ENCODE data around the gene SCN4A. TPM values are rescaled to one million over a fixed set of nuclear protein-coding genes. Genes with fewer than 3 reads are reported as not detected.

SCN4A gene
- total RNA-seq, 2 donors from 2014 or later = 0.32 to 0.37 TPM

DNA sequence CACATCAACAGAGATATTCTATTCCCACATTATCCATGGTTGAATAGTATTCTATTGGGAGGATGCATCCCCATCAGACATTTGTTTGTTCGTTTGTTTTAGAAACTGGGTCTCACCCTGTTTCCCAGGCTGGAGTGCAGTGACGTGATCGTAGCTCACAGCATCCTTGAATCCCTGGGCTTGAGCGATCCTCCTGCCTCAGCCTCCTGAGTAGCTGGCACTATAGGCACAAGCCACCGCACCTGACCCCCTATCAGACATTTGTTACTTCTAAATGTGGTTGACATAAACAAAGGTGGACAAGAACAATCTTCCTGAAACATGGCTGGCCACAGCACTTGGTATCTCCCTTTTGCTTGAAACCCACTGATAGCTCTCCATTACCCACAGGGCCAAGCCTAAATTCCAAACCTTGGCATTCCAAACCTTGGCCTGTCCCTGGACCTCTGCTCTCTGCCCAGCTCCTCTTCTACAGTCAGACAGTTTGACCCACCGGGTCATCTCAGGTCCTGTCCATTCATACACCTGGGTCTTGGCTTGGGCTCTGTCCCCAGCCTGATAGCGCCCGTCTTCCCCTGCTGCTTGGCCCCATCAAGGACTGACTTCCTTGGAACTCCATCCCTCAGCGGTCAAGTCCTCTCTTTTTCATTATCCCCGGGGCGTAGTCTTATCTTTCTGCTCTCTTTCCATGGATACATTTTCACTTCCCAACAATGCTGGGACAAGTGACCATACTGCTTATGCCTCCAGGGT is 23.9 kb upstream of the SCN4A start:
- peaks cover 29% of the 10 kb centered on the region for H3K4me1 Mint-ChIP-seq

DNA sequence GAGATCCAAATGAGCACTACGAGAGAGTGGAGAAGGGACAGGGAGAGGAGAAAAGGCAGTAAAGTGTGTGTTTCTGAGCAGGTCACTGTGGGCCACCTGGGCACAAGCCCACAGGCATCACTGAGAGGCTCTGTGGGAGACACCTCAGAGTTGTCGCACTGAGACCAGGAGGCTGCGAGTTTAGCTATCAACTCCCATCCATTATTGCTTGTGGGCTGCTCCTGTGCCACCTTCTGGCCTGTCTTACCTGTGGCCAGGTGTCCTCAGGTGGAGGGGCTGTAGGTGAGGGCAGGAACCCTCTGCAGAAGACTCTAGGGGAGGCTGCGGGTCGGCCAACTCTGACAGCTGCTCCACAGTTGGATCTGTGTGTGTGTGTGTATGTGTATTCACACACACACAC is 22.9 kb upstream of the SCN4A start:
- Mint-ChIP-seq H3K4me3 (no peak overlapping the region), H3K9me3 (no peaks in the 10 kb centered on the region), H3K27me3 (no peaks in the 10 kb centered on the region), H3K36me3 (ENCODE audit: low read depth) (no peaks in the 10 kb centered on the region), H3K27ac (peak overlapping the region; percentile 21), H3K4me1 (peaks cover 32% of the 10 kb centered on the region)
- ATAC-seq (replicated peaks) = no peak

More for the DNA sequence above, 23.9 kb upstream of the SCN4A start:
- no peaks in the 10 kb centered on the region for H3K27me3 Mint-ChIP-seq
- peak overlapping the region; percentile 82 for H3K4me3 Mint-ChIP-seq
- no peaks in the 10 kb centered on the region for H3K36me3 Mint-ChIP-seq (ENCODE audit: low read depth)
- H3K9me3 Mint-ChIP-seq = no peaks in the 10 kb centered on the region
- ATAC-seq (replicated peaks) = no peak
- no peak overlapping the region for H3K27ac Mint-ChIP-seq

DNA sequence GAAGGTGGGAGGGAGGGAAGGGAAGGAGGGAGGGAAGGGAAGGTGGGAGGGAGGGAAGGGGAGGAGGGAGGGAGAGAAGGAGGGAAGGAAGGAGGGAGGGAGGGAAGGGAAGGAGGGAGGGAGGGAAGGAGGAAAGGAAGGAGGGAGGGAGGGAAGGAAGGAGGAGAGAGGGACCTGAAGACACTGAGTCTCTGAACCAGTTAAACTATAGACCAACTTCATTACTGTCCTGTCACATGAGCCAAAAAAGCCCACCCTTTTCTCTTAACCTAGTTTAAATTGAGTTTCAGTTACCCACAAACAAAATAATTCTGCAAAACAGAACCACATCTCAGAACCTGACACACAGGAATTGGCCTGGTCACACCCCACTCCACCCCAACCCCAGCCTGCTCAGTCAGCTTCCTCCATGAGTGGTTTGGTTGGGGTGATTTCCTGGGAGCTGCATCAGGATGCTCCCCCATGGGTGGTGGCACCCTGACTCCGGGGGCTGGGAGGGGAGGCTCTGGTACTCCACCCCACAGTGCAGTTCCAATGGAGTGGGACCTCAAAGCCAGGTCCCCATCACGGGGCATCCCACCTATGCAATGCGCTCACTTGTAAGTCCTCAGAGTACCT is 20.8 kb upstream of the SCN4A start:
- no peaks in the 10 kb centered on the region for H3K27me3 Mint-ChIP-seq
- H3K27ac Mint-ChIP-seq = no peak overlapping the region
- no peak for ATAC-seq (replicated peaks)
- H3K4me1 Mint-ChIP-seq = peaks cover 32% of the 10 kb centered on the region
- H3K36me3 Mint-ChIP-seq (ENCODE audit: low read depth) = no peaks in the 10 kb centered on the region
- no peaks in the 10 kb centered on the region for H3K9me3 Mint-ChIP-seq
- H3K4me3 Mint-ChIP-seq = no peak overlapping the region

GRCh38 chr17:63991611-63992010 is 18.9 kb upstream of the SCN4A start:
- H3K4me1 Mint-ChIP-seq = peaks cover 26% of the 10 kb centered on the region
- H3K27me3 Mint-ChIP-seq = no peaks in the 10 kb centered on the region
- no peaks in the 10 kb centered on the region for H3K9me3 Mint-ChIP-seq
- H3K36me3 Mint-ChIP-seq (ENCODE audit: low read depth) = no peaks in the 10 kb centered on the region
- peak overlapping the region; percentile 75 for H3K27ac Mint-ChIP-seq
- peak overlapping the region; percentile 59 for H3K4me3 Mint-ChIP-seq
- no peak for ATAC-seq (replicated peaks)

DNA sequence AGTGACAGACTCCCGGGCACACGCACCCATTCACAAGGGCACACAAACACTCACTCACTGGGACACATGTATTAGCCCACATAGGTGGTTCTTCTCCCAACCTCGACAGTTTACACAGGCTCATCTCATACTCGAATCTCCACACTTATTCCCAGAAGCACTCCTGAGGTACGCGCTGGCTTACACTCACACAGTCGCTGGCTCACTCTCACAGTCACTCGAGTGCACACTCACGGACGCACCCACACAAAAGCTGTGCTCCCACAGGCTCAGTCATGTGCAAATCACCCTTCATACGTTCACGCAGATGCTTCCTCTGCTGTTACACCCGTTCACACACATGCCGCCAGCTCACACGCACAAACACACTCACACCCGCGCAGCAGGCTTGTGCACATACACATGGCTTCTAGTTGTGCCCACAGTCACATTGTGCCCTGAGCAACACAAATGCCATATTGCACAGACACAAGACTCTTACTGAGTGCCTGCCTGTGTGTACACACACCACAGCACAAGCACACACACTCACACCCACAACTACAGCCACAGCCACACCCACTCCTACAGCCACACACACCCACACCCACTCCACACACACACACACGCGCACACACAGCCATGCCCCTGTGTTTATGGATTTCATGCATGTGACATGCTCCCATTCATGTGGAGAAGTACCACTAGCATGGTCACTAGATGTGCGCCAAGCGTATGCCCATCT is 17.1 kb upstream of the SCN4A start:
- H3K27me3 Mint-ChIP-seq = no peaks in the 10 kb centered on the region
- no peak for ATAC-seq (replicated peaks)
- H3K4me3 Mint-ChIP-seq = peak overlapping the region; percentile 59
- no peaks in the 10 kb centered on the region for H3K9me3 Mint-ChIP-seq
- H3K36me3 Mint-ChIP-seq (ENCODE audit: low read depth) = no peaks in the 10 kb centered on the region
- no peak overlapping the region for H3K27ac Mint-ChIP-seq
- peaks cover 28% of the 10 kb centered on the region for H3K4me1 Mint-ChIP-seq

DNA sequence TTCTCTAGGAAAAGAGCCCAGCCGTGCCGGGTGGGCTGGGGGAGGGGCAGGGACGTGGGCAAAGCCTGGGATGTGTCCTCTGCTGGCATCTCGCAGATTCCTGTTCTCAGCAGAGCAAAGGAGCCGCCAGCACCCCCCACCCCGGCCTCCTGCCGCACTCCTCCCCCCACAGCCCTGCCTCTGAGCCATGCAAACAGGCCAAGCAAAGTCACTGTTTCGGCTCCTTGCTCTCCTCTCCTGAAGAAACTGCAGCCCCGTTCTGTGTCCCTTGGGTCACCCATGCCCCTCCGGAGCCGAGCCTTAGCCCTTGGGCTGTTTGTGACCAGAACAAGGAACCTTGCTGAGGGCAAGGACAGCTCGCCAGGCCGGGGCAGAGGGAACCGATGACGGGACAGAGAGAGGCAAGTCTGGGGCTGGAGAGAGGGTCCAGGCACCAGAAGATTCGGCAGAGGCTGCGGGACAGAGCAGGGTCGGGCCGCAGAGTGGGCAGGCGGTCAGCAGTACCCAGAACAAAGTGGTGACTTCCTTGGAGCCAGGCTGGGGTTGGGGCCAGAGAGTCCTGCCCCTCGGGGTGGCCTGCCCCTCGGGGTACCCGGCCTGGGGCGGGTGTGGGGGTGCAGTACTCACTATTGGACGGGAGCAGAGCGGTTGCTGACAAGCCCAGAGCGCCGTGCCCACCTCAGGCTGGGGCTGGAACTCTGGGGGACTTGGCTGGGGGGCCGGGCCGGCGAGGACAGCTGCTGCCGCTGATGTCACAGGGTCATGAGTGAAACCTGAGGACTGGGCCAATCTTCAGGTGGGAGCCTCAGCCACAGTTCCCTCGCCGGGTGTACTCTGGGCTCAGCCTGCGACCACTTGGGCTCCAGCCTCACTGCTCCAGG is 16.3 kb upstream of the SCN4A start:
- no peaks in the 10 kb centered on the region for H3K36me3 Mint-ChIP-seq (ENCODE audit: low read depth)
- peaks cover 29% of the 10 kb centered on the region for H3K4me1 Mint-ChIP-seq
- H3K27me3 Mint-ChIP-seq = no peaks in the 10 kb centered on the region
- H3K27ac Mint-ChIP-seq = no peak overlapping the region
- H3K9me3 Mint-ChIP-seq = no peaks in the 10 kb centered on the region
- no peak overlapping the region for H3K4me3 Mint-ChIP-seq
- no peak for ATAC-seq (replicated peaks)

DNA sequence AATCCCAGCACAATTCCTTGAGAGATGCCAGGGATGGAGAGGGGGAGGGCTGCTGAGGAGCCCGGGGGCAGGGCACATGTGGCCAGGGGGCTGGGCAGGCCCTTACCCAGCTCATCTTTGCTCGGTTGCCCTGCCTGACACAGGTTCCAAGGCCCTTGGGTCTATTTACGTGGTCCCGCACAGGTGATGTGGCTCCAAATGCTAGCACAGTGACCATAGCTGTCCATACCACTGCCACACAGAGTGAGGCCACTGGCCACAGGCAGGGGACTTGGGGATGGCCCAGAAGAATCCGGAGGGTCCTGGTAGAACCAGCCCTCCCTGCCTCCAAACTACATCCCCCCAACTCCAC is 15.4 kb upstream of the SCN4A start:
- H3K36me3 Mint-ChIP-seq (ENCODE audit: low read depth) = no peaks in the 10 kb centered on the region
- no peaks in the 10 kb centered on the region for H3K9me3 Mint-ChIP-seq
- H3K27me3 Mint-ChIP-seq = no peaks in the 10 kb centered on the region
- H3K27ac Mint-ChIP-seq = peak overlapping the region; percentile 81
- H3K4me3 Mint-ChIP-seq = no peak overlapping the region
- ATAC-seq (replicated peaks) = no peak
- H3K4me1 Mint-ChIP-seq = peaks cover 29% of the 10 kb centered on the region

DNA sequence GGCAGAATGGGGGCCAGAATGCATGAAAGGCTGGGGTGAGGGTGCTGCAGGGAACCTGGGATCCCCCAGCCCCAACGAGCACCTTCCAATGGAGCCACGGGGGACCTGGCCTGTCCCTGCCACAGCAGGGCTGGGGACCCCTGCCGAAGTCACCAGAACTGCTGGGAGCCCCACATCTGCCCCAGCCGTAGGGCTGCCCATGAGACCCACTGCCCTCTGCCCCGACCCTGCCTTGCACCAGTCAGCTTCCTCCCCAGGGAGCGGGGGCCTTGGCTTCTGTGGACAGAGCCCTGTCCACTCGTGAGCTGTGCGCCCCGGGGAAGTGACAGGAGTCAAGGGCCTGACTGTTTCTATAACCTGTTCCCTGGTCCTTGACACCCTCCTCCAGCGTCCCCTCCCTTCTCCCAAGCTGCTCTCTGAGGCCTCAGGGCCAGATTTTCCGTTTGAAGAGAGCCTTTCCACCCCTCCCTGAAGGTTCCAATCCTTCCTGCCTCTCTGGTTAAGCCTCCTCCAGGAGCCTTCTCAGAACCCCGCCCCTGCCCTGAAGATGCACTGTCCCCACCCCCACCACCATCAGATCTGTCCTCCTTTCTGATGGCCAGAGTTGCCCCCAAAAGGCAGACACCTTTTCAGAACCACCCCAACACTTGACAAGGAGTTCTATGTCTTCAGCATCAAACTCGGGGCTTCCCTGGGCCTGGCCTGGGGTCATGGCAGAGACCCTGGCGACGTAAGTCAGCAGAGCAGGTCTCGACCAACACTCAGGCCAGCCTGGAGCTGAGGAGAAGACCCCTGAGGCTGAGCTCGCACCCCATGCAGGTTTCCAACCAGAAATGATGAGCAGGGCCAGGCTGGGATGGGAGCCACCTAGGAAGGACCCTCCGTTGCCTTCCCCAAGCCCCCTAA is 14.8 kb upstream of the SCN4A start:
- no peak for ATAC-seq (replicated peaks)
- no peak overlapping the region for H3K4me3 Mint-ChIP-seq
- peaks cover 24% of the 10 kb centered on the region for H3K4me1 Mint-ChIP-seq

GRCh38 chr17:63986821-63987220 is 14.1 kb upstream of the SCN4A start:
- peaks cover 20% of the 10 kb centered on the region for H3K4me1 Mint-ChIP-seq
- ATAC-seq (replicated peaks) = no peak
- peak overlapping the region; percentile 65 for H3K27ac Mint-ChIP-seq
- H3K36me3 Mint-ChIP-seq (ENCODE audit: low read depth) = no peaks in the 10 kb centered on the region
- H3K4me3 Mint-ChIP-seq = no peak overlapping the region
- no peaks in the 10 kb centered on the region for H3K27me3 Mint-ChIP-seq
- no peaks in the 10 kb centered on the region for H3K9me3 Mint-ChIP-seq

More for the DNA sequence above, 14.8 kb upstream of the SCN4A start:
- no peaks in the 10 kb centered on the region for H3K27me3 Mint-ChIP-seq
- no peaks in the 10 kb centered on the region for H3K36me3 Mint-ChIP-seq (ENCODE audit: low read depth)
- no peaks in the 10 kb centered on the region for H3K9me3 Mint-ChIP-seq
- peak overlapping the region; percentile 81 for H3K27ac Mint-ChIP-seq

- Mint-ChIP-seq H3K4me3 (peak overlapping the region; percentile 59), H3K36me3 (ENCODE audit: low read depth) (no peaks in the 10 kb centered on the region), H3K27me3 (no peaks in the 10 kb centered on the region), H3K4me1 (peaks cover 15% of the 10 kb centered on the region), H3K27ac (peak overlapping the region; percentile 93), H3K9me3 (no peaks in the 10 kb centered on the region)
- ATAC-seq (replicated peaks) = peak; percentile 17
Measured at GRCh38 chr17:63985387-63986140, 12.8 kb upstream of the SCN4A start.

GRCh38 chr17:63984651-63985386 is 12.1 kb upstream of the SCN4A start:
- Mint-ChIP-seq H3K4me1 (peaks cover 10% of the 10 kb centered on the region), H3K27me3 (no peaks in the 10 kb centered on the region), H3K27ac (peak overlapping the region; percentile 93), H3K4me3 (peak overlapping the region; percentile 59), H3K9me3 (no peaks in the 10 kb centered on the region), H3K36me3 (ENCODE audit: low read depth) (no peaks in the 10 kb centered on the region)
- peak; percentile 98 for ATAC-seq (replicated peaks)

- Mint-ChIP-seq H3K36me3 (ENCODE audit: low read depth) (no peaks in the 10 kb centered on the region), H3K9me3 (no peaks in the 10 kb centered on the region)
Measured at GRCh38 chr17:63984236-63984635, 11.5 kb upstream of the SCN4A start.

More at GRCh38 chr17:63984236-63984635, 11.5 kb upstream of the SCN4A start:
- Mint-ChIP-seq H3K27ac (peak overlapping the region; percentile 93), H3K27me3 (no peaks in the 10 kb centered on the region), H3K4me3 (no peak overlapping the region), H3K4me1 (peaks cover 7% of the 10 kb centered on the region)
- no peak for ATAC-seq (replicated peaks)
